ENCODE measurements around the gene DCAF15. TPM values are rescaled to one million over a fixed set of nuclear protein-coding genes. Genes with fewer than 3 reads are reported as not detected.

Gene DCAF15
- total and polyA plus RNA-seq, 2 donors (not counting 3 experiments of a cell fraction or from before 2014, with no cell fraction given), result 41.9 to 42.4 TPM

DNA sequence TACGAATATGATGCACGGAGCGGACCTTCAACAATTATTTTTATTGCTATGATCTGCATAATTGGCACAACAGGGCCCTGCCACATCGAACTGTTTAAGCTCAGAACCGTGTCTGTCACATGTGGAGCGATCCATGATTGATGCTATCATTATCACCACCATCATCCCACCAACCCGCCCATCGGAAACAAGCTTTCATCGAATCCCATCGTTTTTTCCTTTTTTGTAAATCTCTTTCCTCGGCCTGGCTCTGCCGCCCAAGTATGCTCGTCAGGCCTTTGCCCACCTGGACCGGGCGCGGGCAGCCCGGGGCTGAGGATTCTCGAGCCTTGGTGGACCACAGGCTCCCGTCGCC, 533 bp upstream of the DCAF15 start:
- no peaks in the 10 kb centered on the region for H4K20me1 ChIP-seq (replicated peaks; ENCODE audit: control insufficient read depth, extremely low read depth, insufficient read depth, low read length)
- dilution Hi-C loops (cut with MboI; ENCODE audit: extremely low pct_ligation_motif_present, low sequenced_read_pairs) (no loop called here), intact Hi-C loops (cut with micrococcal nuclease) (loop anchor here (1.0 to 2.0 kb wide), 5 partner anchors 35 to 91 kb away; partner anchors contain the start of genes BRME1, CC2D1A and RFX1)
- H3K9me3 ChIP-seq (replicated peaks; ENCODE audit: control insufficient read depth, insufficient read depth, low read length), result no peaks in the 10 kb centered on the region
- H2AFZ ChIP-seq (ENCODE audit: low read depth, low read length), result peak overlapping the region; percentile 29
- peak; percentile 23 for TF ChIP-seq GATA2 (IDR thresholded peaks at IDR 0.05; ENCODE audit: insufficient read depth, insufficient read length, low read depth, low read length)
- no peak for TF ChIP-seq FOS (IDR thresholded peaks at IDR 0.05; ENCODE audit: borderline replicate concordance, insufficient read depth, low read length)
- H3K36me3 ChIP-seq (ENCODE audit: control insufficient read depth in 2 of 2, extremely low read depth in 1 of 2, insufficient read depth in 2 of 2, low read length in 2 of 2), result peaks cover 6 to 16% of the 10 kb centered on the region in 2 experiments
- no peak overlapping the region for H3K9ac ChIP-seq (replicated peaks; ENCODE audit: extremely low read depth, insufficient read depth, low read length)
- peak overlapping the region; percentile 7 for H3K4me2 ChIP-seq (ENCODE audit: insufficient read depth, low read length)
- CTCF ChIA-PET, result interaction anchor here (0.8 to 3.4 kb wide), 6 partner anchors 9 to 97 kb away, joined by 3 to 13 read pairs (median 6); partner anchors contain the start of gene IL27RA
- H3K27me3 ChIP-seq (ENCODE audit: control insufficient read depth in 2 of 2, insufficient read depth in 2 of 2, low read length in 2 of 2), result no peaks in the 10 kb centered on the region
- H3K4me1 ChIP-seq (ENCODE audit: control insufficient read depth, extremely low read depth, insufficient read depth, low read length), result peaks cover 10% of the 10 kb centered on the region
- DNase-seq (ENCODE audit: low read depth, low spot score) (no peak), FAIRE-seq (no peak)
- POLR2A ChIA-PET, result interaction anchor here (0.5 to 1.3 kb wide), 2 partner anchors 27 to 52 kb away, joined by 3 to 5 read pairs; no protein-coding TSS in a partner anchor
- peaks cover 20% of the 10 kb centered on the region for H3K79me2 ChIP-seq (ENCODE audit: control insufficient read depth, insufficient read depth, low read length)
- H3K9me1 ChIP-seq (replicated peaks; ENCODE audit: control insufficient read depth, extremely low read depth, insufficient read depth, low read length), result no peaks in the 10 kb centered on the region
- no TSS peak for BruUV-seq (replicated peaks)
- no peak overlapping the region for H3K27ac ChIP-seq (ENCODE audit: insufficient read depth, low read depth, low read length)
- no peak overlapping the region for H3K4me3 ChIP-seq (replicated peaks in 1 of 3; ENCODE audit: insufficient read depth in 1 of 3, low read depth in 1 of 3, low read length in 3 of 3)

DNA sequence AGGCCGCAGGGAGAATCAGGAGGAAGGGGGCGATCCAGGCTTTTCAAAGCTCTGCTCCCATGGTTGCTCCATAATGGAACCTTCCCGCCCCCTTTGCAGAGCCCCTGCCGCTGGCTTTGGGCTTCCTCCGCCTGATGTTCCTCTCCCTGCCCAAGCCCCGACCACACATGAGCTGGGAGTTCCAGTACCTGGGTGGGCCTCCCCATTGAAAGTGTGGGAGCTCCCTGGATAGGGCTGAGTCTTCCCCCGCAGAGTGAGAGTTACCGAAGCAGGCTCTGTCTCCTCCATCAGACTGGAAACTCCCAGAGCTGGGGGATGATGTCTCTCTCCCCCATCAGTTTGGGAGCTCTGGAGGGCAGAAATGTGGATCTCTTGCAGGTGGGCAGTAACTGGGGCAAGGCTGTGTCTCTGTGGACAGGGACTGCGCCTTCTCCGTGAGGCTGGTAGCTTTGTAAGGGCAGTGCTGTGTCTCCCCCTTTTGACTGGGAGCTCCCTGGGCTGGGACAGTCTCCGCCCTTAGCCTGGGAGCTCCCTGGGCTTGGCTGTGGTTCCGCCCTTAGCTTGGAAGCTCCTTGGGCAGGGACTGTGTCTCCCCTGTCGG, 722 bp downstream of the DCAF15 start:
- dilution Hi-C loops (cut with MboI; ENCODE audit: extremely low pct_ligation_motif_present, low sequenced_read_pairs) (no loop called here), intact Hi-C loops (cut with micrococcal nuclease) (loop anchor here (1.0 to 2.0 kb wide), 5 partner anchors 34 to 90 kb away; partner anchors contain the start of genes BRME1, CC2D1A and RFX1)
- Histone ChIP-seq H2AFZ (ENCODE audit: low read depth, low read length) (no peak overlapping the region), H3K9ac (replicated peaks; ENCODE audit: extremely low read depth, insufficient read depth, low read length) (peak overlapping the region; percentile 64), H3K9me1 (replicated peaks; ENCODE audit: control insufficient read depth, extremely low read depth, insufficient read depth, low read length) (no peaks in the 10 kb centered on the region), H4K20me1 (replicated peaks; ENCODE audit: control insufficient read depth, extremely low read depth, insufficient read depth, low read length) (no peaks in the 10 kb centered on the region), H3K4me3 (replicated peaks in 1 of 3; ENCODE audit: insufficient read depth in 1 of 3, low read depth in 1 of 3, low read length in 3 of 3) (peak overlapping the region; percentile 76 to 87 (median 83)), H3K4me1 (ENCODE audit: control insufficient read depth, extremely low read depth, insufficient read depth, low read length) (peaks cover 10% of the 10 kb centered on the region), H3K27me3 (ENCODE audit: control insufficient read depth in 2 of 2, insufficient read depth in 2 of 2, low read length in 2 of 2) (no peaks in the 10 kb centered on the region), H3K9me3 (replicated peaks; ENCODE audit: control insufficient read depth, insufficient read depth, low read length) (no peaks in the 10 kb centered on the region), H3K79me2 (ENCODE audit: control insufficient read depth, insufficient read depth, low read length) (peaks cover 20% of the 10 kb centered on the region), H3K4me2 (ENCODE audit: insufficient read depth, low read length) (peak overlapping the region; percentile 83), H3K36me3 (ENCODE audit: control insufficient read depth in 2 of 2, extremely low read depth in 1 of 2, insufficient read depth in 2 of 2, low read length in 2 of 2) (peaks cover 6 to 21% of the 10 kb centered on the region in 2 experiments), H3K27ac (ENCODE audit: insufficient read depth, low read depth, low read length) (no peak overlapping the region)
- peak; percentile 15 for DNase-seq (ENCODE audit: low read depth, low spot score)
- ChIA-PET CTCF (interaction anchor here (1.0 to 3.4 kb wide), 7 partner anchors 8 to 106 kb away, joined by 3 to 13 read pairs (median 6); partner anchors contain the start of gene IL27RA), POLR2A (interaction anchor here (1.3 kb wide), 1 partner anchor 26 kb away, joined by 3 read pairs; no protein-coding TSS in a partner anchor)
- peak; percentile 76 for FAIRE-seq
- no peak for TF ChIP-seq EZH2 (IDR thresholded peaks at IDR 0.05; ENCODE audit: borderline replicate concordance, low read depth, low read length, severe bottlenecking)
- TF ChIP-seq POLR2A (IDR thresholded peaks at IDR 0.05; ENCODE audit: low read depth, low read length), result peak; percentile 11
- BruUV-seq (replicated peaks), result TSS peak; percentile 8
